HepG2 (cell line): Measurements from ENCODE around the gene SLC25A19. TPM values are rescaled to one million over a fixed set of nuclear protein-coding genes. Genes with fewer than 3 reads are reported as not detected.

Experiments used
- AGO2 ChIP-seq: fragments of 200-400 bp; formaldehyde crosslinking; optimal IDR thresholded peaks from 2 replicates; pipeline ENCODE3; 2017; ENCODE audit warnings: mild to moderate bottlenecking, low read depth, low read length, moderate library complexity
- BORCS8-MEF2B ChIP-seq: sonication (generic); formaldehyde crosslinking; IDR thresholded peaks from 2 replicates; pipeline ENCODE4 v1.8.0; 2022; ENCODE audit warnings: mild to moderate bottlenecking, missing genetic modification reagents
- DNMT1 ChIP-seq: sonication (generic); formaldehyde crosslinking; IDR thresholded peaks from 2 replicates; pipeline ENCODE4 v1.5.1; 2020; ENCODE audit warnings: mild to moderate bottlenecking, missing genetic modification reagents
- DR1 ChIP-seq: sonication (generic); formaldehyde crosslinking; IDR thresholded peaks from 2 replicates; pipeline ENCODE4 v1.8.0; 2021; ENCODE audit warnings: mild to moderate bottlenecking, missing genetic modification reagents, inconsistent platforms
- ETV5 ChIP-seq: IDR thresholded peaks from 2 replicates; pipeline ENCODE4 v1.6.1; 2018; ENCODE audit warnings: missing biosample characterization, missing genetic modification reagents, inconsistent platforms, borderline replicate concordance
- GATAD1 ChIP-seq: IDR thresholded peaks from 2 replicates; pipeline ENCODE4 v1.6.1; 2016; ENCODE audit warnings: missing genetic modification reagents, missing compliant biosample characterization
- IRF2 ChIP-seq: IDR thresholded peaks from 2 replicates; pipeline ENCODE4 v1.6.1; 2018; ENCODE audit warnings: missing genetic modification reagents, missing compliant biosample characterization
- KMT2A ChIP-seq: sonication (generic); formaldehyde crosslinking; IDR thresholded peaks from 2 replicates; pipeline ENCODE4 v1.4.0; 2020; ENCODE audit warnings: missing genetic modification reagents
- NFYB ChIP-seq: sonication (generic); formaldehyde crosslinking; IDR thresholded peaks from 2 replicates; pipeline ENCODE4 v1.4.0; 2020; ENCODE audit warnings: missing genetic modification reagents
- PHF5A ChIP-seq: IDR thresholded peaks from one replicate; pipeline ENCODE4 v1.6.1; 2018; ENCODE audit warnings: low read depth, missing genetic modification reagents; ENCODE audit not compliant: unreplicated experiment
- RFXANK ChIP-seq: IDR thresholded peaks from 2 replicates; pipeline ENCODE4 v1.6.1; 2016
- SMYD3 ChIP-seq: sonication (generic); formaldehyde crosslinking; IDR thresholded peaks from 2 replicates; pipeline ENCODE4 v1.8.1; 2023; ENCODE audit warnings: mild to moderate bottlenecking, missing genetic modification reagents
- SOX5 ChIP-seq: IDR thresholded peaks from 2 replicates; pipeline ENCODE4 v1.6.1; 2016; ENCODE audit warnings: borderline replicate concordance
- SP4 ChIP-seq: sonication (generic); formaldehyde crosslinking; IDR thresholded peaks from 2 replicates; pipeline ENCODE4 v1.8.1; 2023; ENCODE audit warnings: mild to moderate bottlenecking, missing genetic modification reagents
- STAG1 ChIP-seq: sonication (generic); formaldehyde crosslinking; IDR thresholded peaks from 2 replicates; pipeline ENCODE4 v1.4.0; 2020; ENCODE audit warnings: missing genetic modification reagents
- TMF1 ChIP-seq: sonication (generic); formaldehyde crosslinking; IDR thresholded peaks from 2 replicates; pipeline ENCODE4 v1.8.1; 2022; ENCODE audit warnings: low read depth, missing genetic modification reagents
- ZFP41 ChIP-seq: sonication (generic); formaldehyde crosslinking; IDR thresholded peaks from 2 replicates; pipeline ENCODE4 v1.4.0; 2020; ENCODE audit warnings: mild to moderate bottlenecking, missing genetic modification reagents, borderline replicate concordance
- ZKSCAN5 ChIP-seq: sonication (generic); formaldehyde crosslinking; IDR thresholded peaks from 2 replicates; pipeline ENCODE4 v1.5.1; 2020; ENCODE audit warnings: mild to moderate bottlenecking, missing genetic modification reagents
- ZMAT3 ChIP-seq: sonication (generic); formaldehyde crosslinking; conservative IDR thresholded peaks from 2 replicates; pipeline ENCODE4 v1.7.0; 2021; ENCODE audit warnings: missing genetic modification reagents
- ZNF383 ChIP-seq: sonication (generic); formaldehyde crosslinking; IDR thresholded peaks from 2 replicates; pipeline ENCODE4 v1.4.0; 2020; ENCODE audit warnings: missing genetic modification reagents, mild to moderate bottlenecking, borderline replicate concordance
- ZNF652 ChIP-seq: IDR thresholded peaks from 2 replicates; pipeline ENCODE4 v1.6.1; 2016; ENCODE audit warnings: low read depth, borderline replicate concordance
- ZNF772 ChIP-seq: sonication (generic); formaldehyde crosslinking; IDR thresholded peaks from 2 replicates; pipeline ENCODE4 v1.5.0; 2020; ENCODE audit warnings: mild to moderate bottlenecking, missing genetic modification reagents
- ZNF83 ChIP-seq: sonication (generic); formaldehyde crosslinking; IDR thresholded peaks from 2 replicates; pipeline ENCODE4 v1.4.0; 2020; ENCODE audit warnings: missing genetic modification reagents, mild to moderate bottlenecking, borderline replicate concordance
- polyA plus RNA-seq, 8 experiments: library from polyadenylated mRNA; depleted of rRNA in 3 of 8; stranded (reverse) in 7 of 8; unstranded in 1 of 8; fragments of >200 nt; fragmentation: Illumina TruSeq in 4 of 8; extraction: Trizol in 4 of 8; gene quantifications; 2 replicates each; pipeline versions ENCODE4 v1.2.1 to v1.2.3, GENCODE V29; 2011 to 2016; ENCODE audit warnings: low read depth in 4 of 8, missing spikeins in 1 of 8, mixed read lengths in 1 of 8; ENCODE audit not compliant: insufficient read depth in 1 of 8
- total RNA-seq, 5 experiments: library from RNA; depleted of rRNA; stranded (reverse); fragments of >200 nt; fragmentation: Illumina TruSeq; extraction: Trizol; gene quantifications; 2 replicates each; pipeline ENCODE4 v1.2.3, GENCODE V29; 2016; ENCODE audit warnings: low read depth in 1 of 5
- TF ChIP-seq, protein P1 (sequence below): sonication (generic); formaldehyde crosslinking; conservative IDR thresholded peaks from 2 replicates; pipeline ENCODE4 v1.8.0; 2022; ENCODE audit warnings: low read depth, missing genetic modification reagents
- TF ChIP-seq, protein P2 (sequence below): IDR thresholded peaks from 2 replicates; pipeline ENCODE4 v1.6.1; 2016; ENCODE audit warnings: low read depth, control low read depth
- TF ChIP-seq, protein P3 (sequence below): sonication (generic); formaldehyde crosslinking; IDR thresholded peaks from 2 replicates; pipeline ENCODE4 v1.4.0; 2020; ENCODE audit warnings: missing genetic modification reagents; ENCODE audit errors: not compliant biosample characterization

SLC25A19 gene
- total and polyA plus RNA-seq, 2 of the 13 experiments (the other 11 are each of a cell fraction or from before 2014, with no cell fraction given), result 24.4 to 41.4 TPM

DNA sequence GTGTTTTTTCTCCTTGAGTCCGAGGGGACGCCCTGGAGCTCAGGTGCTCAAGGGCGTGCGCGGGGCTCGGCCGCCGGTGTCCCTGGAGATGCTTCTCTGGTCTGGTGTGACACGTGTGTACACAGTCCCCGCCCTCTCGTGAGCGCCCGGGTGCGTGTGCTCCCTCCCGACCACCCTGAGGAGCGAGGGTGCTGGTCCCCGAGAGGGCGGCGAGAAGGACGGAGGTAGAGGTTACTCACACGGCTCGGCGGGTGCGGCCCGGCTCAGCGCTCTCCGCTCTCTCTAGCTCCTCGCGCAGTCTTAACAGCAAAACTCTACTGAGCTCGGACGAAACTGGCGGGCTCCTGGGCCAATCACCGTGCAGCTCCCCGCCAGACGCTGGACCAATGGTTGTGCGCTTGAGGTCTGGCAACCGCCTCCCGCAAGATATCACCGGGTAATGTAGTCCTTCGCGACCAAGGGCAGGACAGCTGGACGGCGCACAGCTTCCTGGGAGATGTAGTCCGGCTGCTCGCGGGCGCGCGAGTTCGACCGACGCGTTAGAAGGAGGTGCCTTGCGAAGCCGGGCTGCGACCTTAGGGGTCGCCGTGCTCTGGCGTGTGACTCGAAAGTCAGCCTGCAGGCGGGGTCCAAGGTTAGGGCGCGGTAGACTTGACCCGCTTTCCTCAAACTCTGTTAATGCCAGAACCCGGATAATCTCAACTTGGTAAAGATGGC, at the start of gene SLC25A19 (continued):
- TF ChIP-seq, protein P1, sequence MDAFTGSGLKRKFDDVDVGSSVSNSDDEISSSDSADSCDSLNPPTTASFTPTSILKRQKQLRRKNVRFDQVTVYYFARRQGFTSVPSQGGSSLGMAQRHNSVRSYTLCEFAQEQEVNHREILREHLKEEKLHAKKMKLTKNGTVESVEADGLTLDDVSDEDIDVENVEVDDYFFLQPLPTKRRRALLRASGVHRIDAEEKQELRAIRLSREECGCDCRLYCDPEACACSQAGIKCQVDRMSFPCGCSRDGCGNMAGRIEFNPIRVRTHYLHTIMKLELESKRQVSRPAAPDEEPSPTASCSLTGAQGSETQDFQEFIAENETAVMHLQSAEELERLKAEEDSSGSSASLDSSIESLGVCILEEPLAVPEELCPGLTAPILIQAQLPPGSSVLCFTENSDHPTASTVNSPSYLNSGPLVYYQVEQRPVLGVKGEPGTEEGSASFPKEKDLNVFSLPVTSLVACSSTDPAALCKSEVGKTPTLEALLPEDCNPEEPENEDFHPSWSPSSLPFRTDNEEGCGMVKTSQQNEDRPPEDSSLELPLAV, result no peak
- TF ChIP-seq DNMT1 (CRISPR knock-in tag) (peak; percentile 69; the same call in 1 of the 2 replicates), DR1 (CRISPR knock-in tag) (peak; percentile 90), RFXANK (CRISPR knock-in tag) (peak; percentile 74; the same call in 1 of the 2 replicates), TMF1 (CRISPR knock-in tag) (peak; percentile 54; the same call in 1 of the 2 replicates), ZMAT3 (peak; percentile 91), ZNF772 (CRISPR knock-in tag) (peak; percentile 72), AGO2 (peak; percentile 36), ZNF83 (CRISPR knock-in tag) (no peak; the same call in 1 of the 2 replicates), BORCS8-MEF2B (peak; percentile 82), GATAD1 (CRISPR knock-in tag) (peak; percentile 81), PHF5A (CRISPR knock-in tag) (peak; percentile 47), SOX5 (CRISPR knock-in tag) (0 out of 2 replicates have a peak, but pooled peaks have one; percentile 63), ZFP41 (CRISPR knock-in tag) (0 out of 2 replicates have a peak, but pooled peaks have one; percentile 40), ZNF383 (peak; percentile 76; the same call in 1 of the 2 replicates), IRF2 (CRISPR knock-in tag) (peak; percentile 99), ZNF652 (CRISPR knock-in tag) (no peak), ZKSCAN5 (CRISPR knock-in tag) (no peak; the same call in 1 of the 2 replicates), ETV5 (CRISPR knock-in tag) (peak; percentile 72), SMYD3 (CRISPR knock-in tag) (peak; percentile 59; the same call in 1 of the 2 replicates), STAG1 (peak; percentile 74), KMT2A (CRISPR knock-in tag) (peak; percentile 96), NFYB (CRISPR knock-in tag) (peak; percentile 98), SP4 (CRISPR knock-in tag) (peak; percentile 79)
- TF ChIP-seq, protein P2, sequence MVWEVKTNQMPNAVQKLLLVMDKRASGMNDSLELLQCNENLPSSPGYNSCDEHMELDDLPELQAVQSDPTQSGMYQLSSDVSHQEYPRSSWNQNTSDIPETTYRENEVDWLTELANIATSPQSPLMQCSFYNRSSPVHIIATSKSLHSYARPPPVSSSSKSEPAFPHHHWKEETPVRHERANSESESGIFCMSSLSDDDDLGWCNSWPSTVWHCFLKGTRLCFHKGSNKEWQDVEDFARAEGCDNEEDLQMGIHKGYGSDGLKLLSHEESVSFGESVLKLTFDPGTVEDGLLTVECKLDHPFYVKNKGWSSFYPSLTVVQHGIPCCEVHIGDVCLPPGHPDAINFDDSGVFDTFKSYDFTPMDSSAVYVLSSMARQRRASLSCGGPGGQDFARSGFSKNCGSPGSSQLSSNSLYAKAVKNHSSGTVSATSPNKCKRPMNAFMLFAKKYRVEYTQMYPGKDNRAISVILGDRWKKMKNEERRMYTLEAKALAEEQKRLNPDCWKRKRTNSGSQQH (CRISPR knock-in tag), result peak; percentile 84
- TF ChIP-seq, protein P3, sequence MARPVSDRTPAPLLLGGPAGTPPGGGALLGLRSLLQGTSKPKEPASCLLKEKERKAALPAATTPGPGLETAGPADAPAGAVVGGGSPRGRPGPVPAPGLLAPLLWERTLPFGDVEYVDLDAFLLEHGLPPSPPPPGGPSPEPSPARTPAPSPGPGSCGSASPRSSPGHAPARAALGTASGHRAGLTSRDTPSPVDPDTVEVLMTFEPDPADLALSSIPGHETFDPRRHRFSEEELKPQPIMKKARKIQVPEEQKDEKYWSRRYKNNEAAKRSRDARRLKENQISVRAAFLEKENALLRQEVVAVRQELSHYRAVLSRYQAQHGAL (CRISPR knock-in tag), result peak; percentile 13
